GM12878 (cell line): Measurements from ENCODE around the gene TSR3. TPM values are rescaled to one million over a fixed set of nuclear protein-coding genes. Genes with fewer than 3 reads are reported as not detected.

Experiments
- ATAC-seq: fragments of 200-7000 bp; cut with Tn5 transposase; 3 replicates; pipeline ENCODE4 v1.9.1; 2020; ENCODE audit warnings: mild to moderate bottlenecking, moderate library complexity
- BruUV-seq: library from RNA; stranded (reverse); fragments of 400-500 nt; replicated peaks from 2 replicates; lab custom pipeline; 2021; lab: Mats Ljungman, UMichigan
- CTCF ChIA-PET: fragments of 300-600 bp; sonication (Branson Sonifier 250); formaldehyde crosslinking; extraction: SDS; loops from one replicate; lab custom pipeline; 2021; ENCODE audit warnings: inconsistent platforms; lab: Yijun Ruan, JAX
- POLR2A ChIA-PET: fragments of 350-600 bp; formaldehyde crosslinking; extraction: SDS; loops from one replicate; lab custom pipeline; 2021; ENCODE audit warnings: inconsistent platforms; lab: Charles Lee
- RAD21 ChIA-PET: fragments of 300-600 bp; sonication (Branson Sonifier 250); formaldehyde crosslinking; loops from one replicate; lab custom pipeline; 2023; ENCODE audit warnings: antibody characterized with exemption; ENCODE audit not compliant: unreplicated experiment; lab: Charles Lee
- SMC1A ChIA-PET: fragments of 300-600 bp; sonication (Branson Sonifier 250); formaldehyde crosslinking; loops from one replicate; lab custom pipeline; 2023; ENCODE audit not compliant: unreplicated experiment, uncharacterized antibody; lab: Charles Lee
- DNase-seq: peaks from one replicate; pipeline ENCODE4 v3.0.0-alpha.2; 2011; ENCODE audit warnings: low read depth, low spot score
- FAIRE-seq: peaks from 3 replicates; lab custom pipeline; 2011; peaks lifted over from hg19 to GRCh38; lab: Jason Lieb, UNC
- H2AFZ ChIP-seq: 2 replicates; pipeline ENCODE4 v1.6.0; 2011; ENCODE audit warnings: low read depth, low read length, control low read depth; ENCODE audit not compliant: control insufficient read depth
- H3K27ac ChIP-seq: 2 replicates; pipeline ENCODE4 v1.5.1; 2011; ENCODE audit warnings: control low read depth; ENCODE audit not compliant: control insufficient read depth, insufficient read depth
- H3K27me3 ChIP-seq, 2 experiments: replicated peaks in 1 of 2; 2 replicates each; pipeline versions ENCODE4 v1.6.0 to v1.6.1; 2011; ENCODE audit warnings: low read length in 1 of 2; ENCODE audit not compliant: control insufficient read depth in 2 of 2, insufficient read depth in 2 of 2
- H3K36me3 ChIP-seq, 2 experiments: 2 replicates each; pipeline ENCODE4 v1.5.1; 2011; ENCODE audit warnings: low read length in 1 of 2; ENCODE audit not compliant: control insufficient read depth in 2 of 2, insufficient read depth in 2 of 2
- H3K4me1 ChIP-seq: 2 replicates; pipeline ENCODE4 v1.6.1; 2011; ENCODE audit warnings: mild to moderate bottlenecking, low read length, moderate library complexity, mixed read lengths; ENCODE audit not compliant: control insufficient read depth, insufficient read depth
- H3K4me2 ChIP-seq: 2 replicates; pipeline ENCODE4 v1.6.0; 2011; ENCODE audit warnings: control low read depth; ENCODE audit not compliant: control insufficient read depth, insufficient read depth
- H3K4me3 ChIP-seq: fragments of 200-600 bp; sonication (generic); 2 replicates; pipeline ENCODE4 v1.5.1; 2016
- H3K79me2 ChIP-seq: 2 replicates; pipeline ENCODE4 v1.6.0; 2011; ENCODE audit warnings: low read length; ENCODE audit not compliant: control insufficient read depth, insufficient read depth
- H3K9ac ChIP-seq: 2 replicates; pipeline ENCODE4 v1.8.0; 2011; ENCODE audit warnings: low read length, control low read depth, mixed read lengths; ENCODE audit not compliant: control insufficient read depth, insufficient read depth
- H3K9me3 ChIP-seq: replicated peaks from 3 replicates; pipeline ENCODE4 v1.5.1; 2011; ENCODE audit warnings: mild to moderate bottlenecking, low read length; ENCODE audit not compliant: control insufficient read depth, insufficient read depth
- H4K20me1 ChIP-seq: 2 replicates; pipeline ENCODE4 v1.6.0; 2011; ENCODE audit not compliant: control insufficient read depth, insufficient read depth
- ATF7 ChIP-seq: fragments of 450-650 bp; IDR thresholded peaks from 2 replicates; pipeline ENCODE4 v1.6.1; 2016; ENCODE audit warnings: low read depth, mild to moderate bottlenecking
- BHLHE40 ChIP-seq, 2 experiments: fragments of 450-650 bp in 1 of 2; IDR thresholded peaks; 2 replicates each; pipeline ENCODE4 v1.6.1; 2011 to 2017; ENCODE audit warnings: low read depth in 2 of 2, borderline replicate concordance in 1 of 2, improper control_type of control experiment in 1 of 2, low read length in 1 of 2, mild to moderate bottlenecking in 1 of 2
- CREB1 ChIP-seq: IDR thresholded peaks from 2 replicates; pipeline ENCODE4 v1.6.1; 2012; ENCODE audit warnings: low read depth, mild to moderate bottlenecking, inconsistent platforms
- HCFC1 ChIP-seq: fragments of 150-350 bp; IDR thresholded peaks from 2 replicates; pipeline ENCODE4 v1.6.1; 2014; ENCODE audit warnings: low read length
- KDM1A ChIP-seq: fragments of 200-600 bp; sonication (generic); IDR thresholded peaks from 2 replicates; pipeline ENCODE4 v1.6.1; 2016; ENCODE audit warnings: borderline replicate concordance
- NFIC ChIP-seq: IDR thresholded peaks from 2 replicates; pipeline ENCODE4 v1.6.1; 2012; ENCODE audit warnings: low read depth, mild to moderate bottlenecking, inconsistent platforms, low read length, moderate library complexity
- NKRF ChIP-seq: fragments of 450-650 bp; conservative IDR thresholded peaks from 2 replicates; pipeline ENCODE4 v1.6.1; 2017; ENCODE audit warnings: mild to moderate bottlenecking, moderate library complexity
- NR2C1 ChIP-seq: fragments of 450-650 bp; IDR thresholded peaks from 2 replicates; pipeline ENCODE4 v1.6.1; 2017; ENCODE audit warnings: antibody characterized with exemption, mild to moderate bottlenecking, moderate library complexity
- PML ChIP-seq: IDR thresholded peaks from 2 replicates; pipeline ENCODE4 v1.6.1; 2012; ENCODE audit warnings: low read length, inconsistent platforms
- POLR2A ChIP-seq: IDR thresholded peaks from 2 replicates; pipeline ENCODE4 v1.6.1; 2011; ENCODE audit warnings: low read depth, mild to moderate bottlenecking, low read length
- POLR2AphosphoS5 ChIP-seq: IDR thresholded peaks from 2 replicates; pipeline ENCODE4 v1.6.1; 2011; ENCODE audit warnings: mild to moderate bottlenecking, low read length, inconsistent platforms
- POU2F2 ChIP-seq: IDR thresholded peaks from 3 replicates; pipeline ENCODE4 v1.6.1; 2011; ENCODE audit warnings: low read depth, mild to moderate bottlenecking, low read length, borderline replicate concordance
- SMARCA5 ChIP-seq: fragments of 450-650 bp; IDR thresholded peaks from 2 replicates; pipeline ENCODE4 v1.6.1; 2017; ENCODE audit warnings: mild to moderate bottlenecking
- STAT1 ChIP-seq: fragments of 450-650 bp; conservative IDR thresholded peaks from 2 replicates; pipeline ENCODE4 v1.6.1; 2014; ENCODE audit warnings: antibody characterized with exemption, mild to moderate bottlenecking
- WGBS: methylation state at CpG from one replicate; pipeline ENCODE4 v1.1.6; 2016; ENCODE audit warnings: low lambda C conversion rate; ENCODE audit not compliant: insufficient replicate concordance, insufficient coverage; ENCODE audit errors: missing lambda C conversion rate; 5-methylcytosine and 5-hydroxymethylcytosine counted together
- in situ Hi-C: fragments of 300-500 bp; cut with MboI; formaldehyde crosslinking; loops from 9 replicates; pipeline ENCODE4 v1.14.3; 2018; ENCODE audit warnings: mixed read lengths
- intact Hi-C: fragments of 100-400 bp; cut with micrococcal nuclease; formaldehyde crosslinking; loops from one replicate; pipeline ENCODE4 v1.14.2; 2022; ENCODE audit not compliant: unreplicated experiment
- polyA plus RNA-seq, 11 experiments: library from polyadenylated mRNA; depleted of rRNA in 4 of 11; unstranded in 6 of 11; stranded (reverse) in 5 of 11; fragments of >200 nt; fragmentation: Nextera tagmentation in 4 of 11; fragmentation: Illumina TruSeq in 1 of 11; extraction: Ambion mirVana in 4 of 11; extraction: Trizol in 1 of 11; gene quantifications; 1 replicate in 1 of 11; 2 replicates in 10 of 11; pipeline versions ENCODE4 v1.2.1 to v1.2.3, GENCODE V29; 2011 to 2016; ENCODE audit warnings: inconsistent platforms in 2 of 11, missing spikeins in 2 of 11, low read depth in 1 of 11
- total RNA-seq, 4 experiments: library from RNA; depleted of rRNA in 3 of 4; stranded (reverse); fragments of >200 nt in 3 of 4; fragmentation: Illumina TruSeq in 1 of 4; extraction: Trizol in 1 of 4; gene quantifications; 2 replicates each; pipeline versions ENCODE4 v1.2.1 to v1.2.3, GENCODE V29; 2013 to 2021

The TSR3 gene
- total and polyA plus RNA-seq, 10 of the 15 experiments (the other 5 are each of a cell fraction or from before 2014, with no cell fraction given): 3.4 to 108 (median 46.9) TPM

GRCh38 chr16:1318268-1318545 lies 33.5 kb downstream of the TSR3 start:
- RAD21 ChIA-PET: no interaction called here
- SMC1A ChIA-PET: no interaction called here
- POLR2A ChIA-PET: no interaction called here
- CTCF ChIA-PET: no interaction called here
- Histone ChIP-seq H3K36me3 (peaks cover 40 to 67% of the 10 kb centered on the region in 2 experiments), H3K4me2 (no peak overlapping the region), H2AFZ (no peak overlapping the region), H3K27ac (no peak overlapping the region), H3K9me3 (no peaks in the 10 kb centered on the region), H3K4me3 (no peak overlapping the region), H3K79me2 (peaks cover 18% of the 10 kb centered on the region), H3K27me3 (no peaks in the 10 kb centered on the region), H3K9ac (no peak overlapping the region), H3K4me1 (no peaks in the 10 kb centered on the region), H4K20me1 (peaks cover 10% of the 10 kb centered on the region; the same call in 1 of the 2 replicates)
- TF ChIP-seq KDM1A (no peak), POLR2AphosphoS5 (0 out of 2 replicates have a peak, but pooled peaks have one; percentile 61)
- FAIRE-seq: no peak
- in situ Hi-C loops (no loop called here), intact Hi-C loops (no loop called here)
- DNase-seq: no peak
- BruUV-seq: no TSS peak
- no peak for ATAC-seq
- 82% methylated on average over 9 of the region's 9 CpGs for WGBS

GRCh38 chr16:1317479-1318267 lies 34.0 kb downstream of the TSR3 start:
- no peaks in the 10 kb centered on the region for H3K4me1 ChIP-seq
- CTCF ChIA-PET: no interaction called here
- DNase-seq: no peak
- TF ChIP-seq PML (no peak), STAT1 (no peak), POU2F2 (peak; percentile 13; the same call in 1 of the 3 replicates), HCFC1 (no peak), CREB1 (no peak), NR2C1 (no peak), POLR2A (peak; percentile 52), NKRF (no peak), NFIC (no peak), BHLHE40 (IDR thresholded peaks at IDR 0.05; ENCODE audit: borderline replicate concordance in 1 of 2, low read depth in 2 of 2, low read length in 1 of 2) (no peak), ATF7 (no peak), SMARCA5 (no peak), POLR2AphosphoS5 (0 out of 2 replicates have a peak, but pooled peaks have one; percentile 28)
- TF ChIP-seq, all 136 proteins: peak for 3
- Histone ChIP-seq H3K9me3 (no peaks in the 10 kb centered on the region), H3K4me2 (no peak overlapping the region), H2AFZ (no peak overlapping the region), H3K9ac (no peak overlapping the region), H3K27ac (no peak overlapping the region), H4K20me1 (peaks cover 15% of the 10 kb centered on the region), H3K27me3 (no peaks in the 10 kb centered on the region), H3K36me3 (peaks cover 40 to 69% of the 10 kb centered on the region in 2 experiments), H3K4me3 (no peak overlapping the region), H3K79me2 (peaks cover 23% of the 10 kb centered on the region)
- ATAC-seq: no peak
- WGBS: 95% methylated on average over 32 of the region's 32 CpGs
- in situ Hi-C loops: no loop called here
- ChIA-PET POLR2A (no interaction called here), SMC1A (no interaction called here), RAD21 (no interaction called here)
- no TSS peak for BruUV-seq
- intact Hi-C loops: no loop called here
- FAIRE-seq: no peak
